Measurements from ENCODE around the gene HSPB1.
"Not testable (repeated sequence)": the region's sequence is repeated elsewhere in the genome, so short reads cannot be mapped to it uniquely, and the experiment has no call there.

- TF ChIP-seq CTCF (conservative IDR thresholded peaks at IDR 0.05; ENCODE audit: low read length); EZH2phosphoT487 (IDR thresholded peaks at IDR 0.05; ENCODE audit: borderline replicate concordance): not testable (repeated sequence)
These were observed 6.4 kb downstream of the HSPB1 start for GRCh38 chr7:76308874-76309273.

Measured in Loucy (cell line).